A549 (cell line): ENCODE measurements around the gene PGM5. TPM values are rescaled to one million over a fixed set of nuclear protein-coding genes. Genes with fewer than 3 reads are reported as not detected.

Experiments
- ATAC-seq, 2 experiments: fragments of 200-7000 bp in 1 of 2; fragments of >200 bp in 1 of 2; cut with Nextera tagmentation in 1 of 2; cut with Tn5 transposase in 1 of 2; 3 replicates each; pipeline versions ENCODE4 v1.8.0 to v1.9.1; 2018 to 2020; ENCODE audit warnings: mild to moderate bottlenecking in 1 of 2, moderate library complexity in 1 of 2
- CTCF ChIA-PET: fragments of 300-600 bp; sonication (Branson Sonifier 250); formaldehyde crosslinking; extraction: SDS; loops from one replicate; lab custom pipeline; 2021; ENCODE audit warnings: antibody characterized with exemption, inconsistent platforms; lab: Yijun Ruan, JAX
- POLR2A ChIA-PET: fragments of 350-600 bp; formaldehyde crosslinking; extraction: SDS; loops from one replicate; lab custom pipeline; 2021; ENCODE audit warnings: antibody characterized with exemption, inconsistent platforms; lab: Yijun Ruan, JAX
- DNase-seq, 2 experiments: peaks; one replicate each; pipeline versions ENCODE4 v3.0.0 to v3.0.0-alpha.2; 2011 to 2016; ENCODE audit warnings: low read depth in 1 of 2, low spot score in 1 of 2
- FAIRE-seq: peaks from 2 replicates; lab custom pipeline; 2011; peaks lifted over from hg19 to GRCh38; lab: Jason Lieb, UNC
- H3K27ac ChIP-seq, 2 experiments: fragments of >200 bp; sonication (Bioruptor Twin); formaldehyde crosslinking; 3 replicates each; pipeline ENCODE4 v1.5.1; 2016 to 2017
- H3K4me1 ChIP-seq: fragments of >200 bp; sonication (Bioruptor Twin); formaldehyde crosslinking; 3 replicates; pipeline ENCODE4 v1.6.1; 2016
- H3K4me2 ChIP-seq: fragments of >200 bp; sonication (Bioruptor Twin); formaldehyde crosslinking; 3 replicates; pipeline ENCODE4 v1.6.1; 2016
- H3K4me3 ChIP-seq: fragments of >200 bp; sonication (Bioruptor Twin); formaldehyde crosslinking; 3 replicates; pipeline ENCODE4 v1.5.1; 2016
- H3K9me3 ChIP-seq: fragments of >200 bp; sonication (Bioruptor Twin); formaldehyde crosslinking; 3 replicates; pipeline ENCODE4 v1.6.1; 2016
- BHLHE40 ChIP-seq: IDR thresholded peaks from 2 replicates; pipeline ENCODE4 v1.6.1; 2012; ENCODE audit warnings: low read depth, low read length, inconsistent platforms
- E2F6 ChIP-seq: IDR thresholded peaks from 2 replicates; pipeline ENCODE4 v1.6.1; 2012; ENCODE audit warnings: low read depth, borderline replicate concordance
- EHF ChIP-seq: fragments of 250-450 bp; sonication (Bioruptor Pico); IDR thresholded peaks from 2 replicates; pipeline ENCODE4 v1.5.0; 2020; ENCODE audit warnings: mild to moderate bottlenecking
- EHMT2 ChIP-seq: fragments of 200-600 bp; sonication (generic); IDR thresholded peaks from 2 replicates; pipeline ENCODE4 v1.6.1; 2016; ENCODE audit warnings: antibody characterized with exemption, low read depth, mild to moderate bottlenecking, moderate library complexity
- FOSL2 ChIP-seq, 2 experiments: fragments of 450-650 bp in 1 of 2; fragments of >200 bp in 1 of 2; sonication (Bioruptor Twin) in 1 of 2; formaldehyde crosslinking; IDR thresholded peaks; 2 replicates each; pipeline versions ENCODE4 v1.5.0 to v1.6.1; 2016 to 2020; ENCODE audit warnings: mild to moderate bottlenecking in 1 of 2, moderate library complexity in 1 of 2
- FOXS1 ChIP-seq: fragments of 250-450 bp; sonication (Bioruptor Pico); IDR thresholded peaks from 2 replicates; pipeline ENCODE4 v1.5.0; 2020; ENCODE audit warnings: mild to moderate bottlenecking, moderate library complexity
- HDAC2 ChIP-seq: fragments of 200-600 bp; sonication (generic); IDR thresholded peaks from 2 replicates; pipeline ENCODE4 v1.6.1; 2016
- HOXA7 ChIP-seq: fragments of 250-450 bp; sonication (Bioruptor Pico); IDR thresholded peaks from 2 replicates; pipeline ENCODE4 v1.5.0; 2020; ENCODE audit warnings: mild to moderate bottlenecking, moderate library complexity
- HOXB13 ChIP-seq: fragments of 250-450 bp; sonication (Bioruptor Pico); IDR thresholded peaks from 2 replicates; pipeline ENCODE4 v1.5.0; 2020; ENCODE audit warnings: low read depth, mild to moderate bottlenecking, moderate library complexity
- HOXB5 ChIP-seq: fragments of 250-450 bp; sonication (Bioruptor Pico); IDR thresholded peaks from 2 replicates; pipeline ENCODE4 v1.5.0; 2020; ENCODE audit warnings: mild to moderate bottlenecking, moderate library complexity
- KDM1A ChIP-seq: fragments of 200-600 bp; sonication (generic); IDR thresholded peaks from 2 replicates; pipeline ENCODE4 v1.6.1; 2016; ENCODE audit warnings: low read depth, mild to moderate bottlenecking
- MAFK ChIP-seq: fragments of 450-650 bp; IDR thresholded peaks from 2 replicates; pipeline ENCODE4 v1.6.1; 2014; ENCODE audit not compliant: partially characterized antibody
- MAX ChIP-seq: IDR thresholded peaks from 2 replicates; pipeline ENCODE4 v1.6.1; 2012
- MYC ChIP-seq: IDR thresholded peaks from 2 replicates; pipeline ENCODE4 v1.6.1; 2012; ENCODE audit warnings: mild to moderate bottlenecking, inconsistent platforms, low read length, improper control_type of control experiment, borderline replicate concordance
- NFE2L2 ChIP-seq: fragments of 150-350 bp; conservative IDR thresholded peaks from 2 replicates; pipeline ENCODE4 v1.6.1; 2014; ENCODE audit warnings: low read length
- NPAS2 ChIP-seq: fragments of 250-450 bp; sonication (Bioruptor Pico); IDR thresholded peaks from 2 replicates; pipeline ENCODE4 v1.8.0; 2022; ENCODE audit warnings: mild to moderate bottlenecking, moderate library complexity, borderline replicate concordance
- NR3C1 ChIP-seq: fragments of >200 bp; sonication (Bioruptor Twin); formaldehyde crosslinking; IDR thresholded peaks from 3 replicates; pipeline ENCODE4 v1.6.1; 2017
- RAD21 ChIP-seq, 2 experiments: fragments of >200 bp in 1 of 2; sonication (Bioruptor Twin) in 1 of 2; formaldehyde crosslinking in 1 of 2; IDR thresholded peaks in 1 of 2; conservative IDR thresholded peaks in 1 of 2; 2 replicates in 1 of 2; 3 replicates in 1 of 2; pipeline ENCODE4 v1.6.1; 2012 to 2018; ENCODE audit warnings: inconsistent platforms in 1 of 2
- RCOR1 ChIP-seq: fragments of 150-350 bp; IDR thresholded peaks from 2 replicates; pipeline ENCODE4 v1.6.1; 2014; ENCODE audit warnings: antibody characterized with exemption, low read length, low read depth
- SMC3 ChIP-seq: fragments of >200 bp; sonication (Bioruptor Twin); formaldehyde crosslinking; IDR thresholded peaks from 3 replicates; pipeline ENCODE4 v1.6.1; 2018; ENCODE audit warnings: inconsistent platforms
- TFCP2L1 ChIP-seq: fragments of 250-450 bp; sonication (Bioruptor Pico); IDR thresholded peaks from 2 replicates; pipeline ENCODE4 v1.5.0; 2021; ENCODE audit warnings: mild to moderate bottlenecking
- TP53 ChIP-seq: fragments of 250-450 bp; sonication (Bioruptor Pico); IDR thresholded peaks from 2 replicates; pipeline ENCODE4 v1.5.0; 2021; ENCODE audit warnings: mild to moderate bottlenecking, moderate library complexity
- USF2 ChIP-seq: fragments of 450-650 bp; IDR thresholded peaks from 2 replicates; pipeline ENCODE4 v1.6.1; 2014; ENCODE audit warnings: antibody characterized with exemption
- ZC3H11A ChIP-seq: fragments of 450-650 bp; IDR thresholded peaks from 2 replicates; pipeline ENCODE4 v1.6.1; 2014; ENCODE audit warnings: antibody characterized with exemption, mild to moderate bottlenecking
- ZFP36 ChIP-seq: fragments of 450-650 bp; IDR thresholded peaks from 2 replicates; pipeline ENCODE4 v1.6.1; 2014; ENCODE audit warnings: borderline replicate concordance; ENCODE audit not compliant: partially characterized antibody
- WGBS: methylation state at CpG from one replicate; pipeline ENCODE4 v1.1.6; 2017; ENCODE audit errors: missing lambda C conversion rate; 5-methylcytosine and 5-hydroxymethylcytosine counted together
- polyA plus RNA-seq, 4 experiments: library from polyadenylated mRNA; depleted of rRNA in 3 of 4; stranded (reverse); fragments of >200 nt; fragmentation: RNase III in 1 of 4; extraction: RNeasy Plus Mini Kit Qiagen cat#74134 plus additional on column Dnase treatment in 1 of 4; gene quantifications; 2 replicates in 3 of 4; 3 replicates in 1 of 4; pipeline ENCODE4 v1.2.3, GENCODE V29; 2011 to 2017
- TF ChIP-seq, protein P1 (sequence below): fragments of 150-350 bp; IDR thresholded peaks from 2 replicates; pipeline ENCODE4 v1.6.1; 2014; ENCODE audit warnings: low read depth, mild to moderate bottlenecking, low read length
- TF ChIP-seq, protein P2 (sequence below): fragments of 200-600 bp; sonication (generic); IDR thresholded peaks from 2 replicates; pipeline ENCODE4 v1.6.1; 2016; ENCODE audit warnings: antibody characterized with exemption, mild to moderate bottlenecking, moderate library complexity
- TF ChIP-seq, protein P3 (sequence below): fragments of >200 bp; sonication (Bioruptor Twin); formaldehyde crosslinking; IDR thresholded peaks from 3 replicates; pipeline ENCODE4 v1.6.1; 2016

Gene PGM5
- polyA plus RNA-seq, 2 of the 4 experiments (the other 2 are of a cell fraction), result 0.18 TPM; not detected in 1

DNA sequence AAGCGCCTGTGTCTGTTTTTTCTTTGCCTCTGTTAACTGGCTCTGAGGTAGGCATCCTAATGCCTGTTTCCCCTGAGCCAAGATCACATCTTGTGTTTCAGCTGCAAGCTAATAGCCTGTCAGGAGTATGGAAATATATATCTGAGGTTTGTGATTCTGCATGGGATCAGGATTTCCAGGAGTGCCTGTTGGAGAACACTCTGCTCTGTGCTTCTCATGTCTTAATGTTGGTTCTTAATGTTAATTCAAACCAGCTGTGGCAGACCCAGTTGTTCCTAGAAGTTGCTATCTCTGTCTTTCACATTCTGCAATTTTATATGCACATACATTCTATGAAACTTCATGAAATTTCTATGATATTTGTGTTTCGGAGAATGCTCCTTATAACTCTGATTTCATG, 72.1 kb downstream of the PGM5 start:
- H3K27ac ChIP-seq, result no peak overlapping the region
- no peak for FAIRE-seq
- 53% methylated on average over 2 of the region's 2 CpGs for WGBS
- H3K4me3 ChIP-seq, result no peak overlapping the region
- ChIA-PET CTCF (interaction anchor here (1.0 kb wide), 1 partner anchor 11 kb away, joined by 4 read pairs; no protein-coding TSS in a partner anchor), POLR2A (no interaction called here)
- H3K4me2 ChIP-seq, result no peak overlapping the region
- no peaks in the 10 kb centered on the region for H3K9me3 ChIP-seq
- no peak for ATAC-seq
- H3K4me1 ChIP-seq, result no peaks in the 10 kb centered on the region
- TF ChIP-seq TFCP2L1, result no peak
- no peak for TF ChIP-seq NR3C1
- TF ChIP-seq RCOR1, result no peak
- TF ChIP-seq MYC, result no peak
- no peak for TF ChIP-seq BHLHE40
- no peak for TF ChIP-seq FOSL2 (IDR thresholded peaks at IDR 0.05)
- no peak for TF ChIP-seq FOSL2 (CRISPR knock-in tag; IDR thresholded peaks at IDR 0.05)
- TF ChIP-seq E2F6, result no peak
- TF ChIP-seq RAD21 (conservative IDR thresholded peaks at IDR 0.05 in 1 of 2, IDR thresholded peaks at IDR 0.05 in 1 of 2), result no peak
- no peak for TF ChIP-seq MAX
- TF ChIP-seq HOXA7, result no peak
- no peak for TF ChIP-seq NFE2L2
- TF ChIP-seq USF2, result no peak
- no peak for TF ChIP-seq KDM1A
- TF ChIP-seq, protein P1, sequence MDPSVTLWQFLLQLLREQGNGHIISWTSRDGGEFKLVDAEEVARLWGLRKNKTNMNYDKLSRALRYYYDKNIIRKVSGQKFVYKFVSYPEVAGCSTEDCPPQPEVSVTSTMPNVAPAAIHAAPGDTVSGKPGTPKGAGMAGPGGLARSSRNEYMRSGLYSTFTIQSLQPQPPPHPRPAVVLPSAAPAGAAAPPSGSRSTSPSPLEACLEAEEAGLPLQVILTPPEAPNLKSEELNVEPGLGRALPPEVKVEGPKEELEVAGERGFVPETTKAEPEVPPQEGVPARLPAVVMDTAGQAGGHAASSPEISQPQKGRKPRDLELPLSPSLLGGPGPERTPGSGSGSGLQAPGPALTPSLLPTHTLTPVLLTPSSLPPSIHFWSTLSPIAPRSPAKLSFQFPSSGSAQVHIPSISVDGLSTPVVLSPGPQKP, result no peak
- TF ChIP-seq HOXB5 (CRISPR knock-in tag), result no peak
- TF ChIP-seq, protein P2, sequence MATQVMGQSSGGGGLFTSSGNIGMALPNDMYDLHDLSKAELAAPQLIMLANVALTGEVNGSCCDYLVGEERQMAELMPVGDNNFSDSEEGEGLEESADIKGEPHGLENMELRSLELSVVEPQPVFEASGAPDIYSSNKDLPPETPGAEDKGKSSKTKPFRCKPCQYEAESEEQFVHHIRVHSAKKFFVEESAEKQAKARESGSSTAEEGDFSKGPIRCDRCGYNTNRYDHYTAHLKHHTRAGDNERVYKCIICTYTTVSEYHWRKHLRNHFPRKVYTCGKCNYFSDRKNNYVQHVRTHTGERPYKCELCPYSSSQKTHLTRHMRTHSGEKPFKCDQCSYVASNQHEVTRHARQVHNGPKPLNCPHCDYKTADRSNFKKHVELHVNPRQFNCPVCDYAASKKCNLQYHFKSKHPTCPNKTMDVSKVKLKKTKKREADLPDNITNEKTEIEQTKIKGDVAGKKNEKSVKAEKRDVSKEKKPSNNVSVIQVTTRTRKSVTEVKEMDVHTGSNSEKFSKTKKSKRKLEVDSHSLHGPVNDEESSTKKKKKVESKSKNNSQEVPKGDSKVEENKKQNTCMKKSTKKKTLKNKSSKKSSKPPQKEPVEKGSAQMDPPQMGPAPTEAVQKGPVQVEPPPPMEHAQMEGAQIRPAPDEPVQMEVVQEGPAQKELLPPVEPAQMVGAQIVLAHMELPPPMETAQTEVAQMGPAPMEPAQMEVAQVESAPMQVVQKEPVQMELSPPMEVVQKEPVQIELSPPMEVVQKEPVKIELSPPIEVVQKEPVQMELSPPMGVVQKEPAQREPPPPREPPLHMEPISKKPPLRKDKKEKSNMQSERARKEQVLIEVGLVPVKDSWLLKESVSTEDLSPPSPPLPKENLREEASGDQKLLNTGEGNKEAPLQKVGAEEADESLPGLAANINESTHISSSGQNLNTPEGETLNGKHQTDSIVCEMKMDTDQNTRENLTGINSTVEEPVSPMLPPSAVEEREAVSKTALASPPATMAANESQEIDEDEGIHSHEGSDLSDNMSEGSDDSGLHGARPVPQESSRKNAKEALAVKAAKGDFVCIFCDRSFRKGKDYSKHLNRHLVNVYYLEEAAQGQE, result no peak
- TF ChIP-seq, all 56 proteins: peak for 0
- DNase-seq, result no peak

GRCh38 chr9:68429631-68430030, 73.2 kb downstream of the PGM5 start:
- WGBS, result 85% methylated on average over 2 of the region's 2 CpGs
- ATAC-seq (no peak), FAIRE-seq (no peak), DNase-seq (no peak)
- Histone ChIP-seq H3K4me3 (no peak overlapping the region), H3K9me3 (no peaks in the 10 kb centered on the region), H3K4me1 (no peaks in the 10 kb centered on the region), H3K4me2 (no peak overlapping the region), H3K27ac (no peak overlapping the region)
- CTCF ChIA-PET, result no interaction called here
- POLR2A ChIA-PET, result no interaction called here
- TF ChIP-seq TFCP2L1 (no peak), HOXB13 (no peak), EHF (CRISPR knock-in tag) (no peak), RAD21 (conservative IDR thresholded peaks at IDR 0.05 in 1 of 2, IDR thresholded peaks at IDR 0.05 in 1 of 2) (no peak), MAFK (no peak), FOSL2 (IDR thresholded peaks at IDR 0.05) (no peak), FOSL2 (CRISPR knock-in tag; IDR thresholded peaks at IDR 0.05) (no peak), FOXS1 (CRISPR knock-in tag) (no peak), TP53 (CRISPR knock-in tag) (no peak), EHMT2 (no peak), ZFP36 (no peak), ZC3H11A (no peak), NPAS2 (no peak), HDAC2 (no peak), SMC3 (no peak), USF2 (no peak)
- TF ChIP-seq, protein P1, result no peak
- TF ChIP-seq, protein P3, sequence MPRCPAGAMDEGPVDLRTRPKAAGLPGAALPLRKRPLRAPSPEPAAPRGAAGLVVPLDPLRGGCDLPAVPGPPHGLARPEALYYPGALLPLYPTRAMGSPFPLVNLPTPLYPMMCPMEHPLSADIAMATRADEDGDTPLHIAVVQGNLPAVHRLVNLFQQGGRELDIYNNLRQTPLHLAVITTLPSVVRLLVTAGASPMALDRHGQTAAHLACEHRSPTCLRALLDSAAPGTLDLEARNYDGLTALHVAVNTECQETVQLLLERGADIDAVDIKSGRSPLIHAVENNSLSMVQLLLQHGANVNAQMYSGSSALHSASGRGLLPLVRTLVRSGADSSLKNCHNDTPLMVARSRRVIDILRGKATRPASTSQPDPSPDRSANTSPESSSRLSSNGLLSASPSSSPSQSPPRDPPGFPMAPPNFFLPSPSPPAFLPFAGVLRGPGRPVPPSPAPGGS, result no peak
